Measurements from ENCODE around the gene TTC28. TPM values are rescaled to one million over a fixed set of nuclear protein-coding genes. Genes with fewer than 3 reads are reported as not detected.
A peak's percentile ranks its signal among the peaks of the same experiment; 100 is the strongest.

Gene TTC28
- total and polyA plus RNA-seq, 12 donors: 2.1 to 27.7 (median 20.4) TPM

- Histone ChIP-seq H3K27ac (peak overlapping the region in 5 of 10 donors; percentile 18 to 61 (median 46)), H3K4me1 (peaks cover 0 to 32% (median 7%) of the 10 kb centered on the region in 9 donors), H3K9me3 (no peaks in the 10 kb centered on the region), H3K27me3 (no peaks in the 10 kb centered on the region), H3K36me3 (no peaks in the 10 kb centered on the region), H3K4me3 (no peak overlapping the region)
- 78 to 82% methylated on average over 2 of the region's 2 CpGs for WGBS, 2 donors
- intact Hi-C loops (cut with DNase I): loop anchor here in 5 of 10 donors (5.0 to 10.0 kb wide), 5 partner anchors 156 to 786 kb away; no protein-coding TSS in a partner anchor
- no peak for ATAC-seq
- no peak for DNase-seq
- no peak for TF ChIP-seq CTCF (IDR thresholded peaks at IDR 0.05)
Observed at GRCh38 chr22:28048529-28048928, 631.1 kb downstream of the TTC28 start.

GRCh38 chr22:28047740-28048139 is 631.9 kb downstream of the TTC28 start:
- H3K4me3 ChIP-seq: no peak overlapping the region
- peak in 6 of 8 donors; percentile 3 to 44 (median 34) for ATAC-seq
- intact Hi-C loops (cut with DNase I): loop anchor here in 5 of 10 donors (5.0 to 10.0 kb wide), 5 partner anchors 157 to 787 kb away; no protein-coding TSS in a partner anchor
- peak overlapping the region in 6 of 10 donors; percentile 28 to 61 (median 52) for H3K27ac ChIP-seq
- no peak for DNase-seq
- H3K4me1 ChIP-seq: peaks cover 0 to 32% (median 8%) of the 10 kb centered on the region in 9 donors
- no peaks in the 10 kb centered on the region for H3K27me3 ChIP-seq
- no peak for TF ChIP-seq CTCF (IDR thresholded peaks at IDR 0.05)
- WGBS, 2 donors: 67 to 82% methylated on average over 1 of the region's 1 CpG
- H3K9me3 ChIP-seq: no peaks in the 10 kb centered on the region
- H3K36me3 ChIP-seq: no peaks in the 10 kb centered on the region

- TF ChIP-seq CTCF (IDR thresholded peaks at IDR 0.05): no peak
- H3K4me1 ChIP-seq: peaks cover 0 to 32% (median 8%) of the 10 kb centered on the region in 9 donors
- no peak overlapping the region for H3K27ac ChIP-seq
- H3K27me3 ChIP-seq: no peaks in the 10 kb centered on the region
- no peak for ATAC-seq
- intact Hi-C loops (cut with DNase I): loop anchor here in 5 of 10 donors (5.0 to 10.0 kb wide), 5 partner anchors 159 to 789 kb away; no protein-coding TSS in a partner anchor
- DNase-seq: no peak
- H3K4me3 ChIP-seq: no peak overlapping the region
- no peaks in the 10 kb centered on the region for H3K36me3 ChIP-seq
- H3K9me3 ChIP-seq: peaks cover 0 to 8% (median 0%) of the 10 kb centered on the region in 11 donors
Observed at GRCh38 chr22:28046100-28046499, 633.5 kb downstream of the TTC28 start.

- peaks cover 0 to 32% (median 8%) of the 10 kb centered on the region in 9 donors for H3K4me1 ChIP-seq
- intact Hi-C loops (cut with DNase I): loop anchor here in 5 of 10 donors (5.0 to 10.0 kb wide), 5 partner anchors 160 to 790 kb away; no protein-coding TSS in a partner anchor
Observed at GRCh38 chr22:28044546-28045173, 635.0 kb downstream of the TTC28 start.

More at GRCh38 chr22:28044546-28045173, 635.0 kb downstream of the TTC28 start:
- no peak overlapping the region for H3K27ac ChIP-seq
- H3K9me3 ChIP-seq: peaks cover 0 to 10% (median 0%) of the 10 kb centered on the region in 11 donors
- WGBS, 2 donors: 76 to 84% methylated on average over 7 of the region's 7 CpGs
- DNase-seq: no peak
- ATAC-seq: no peak
- H3K36me3 ChIP-seq: no peaks in the 10 kb centered on the region
- no peak for TF ChIP-seq CTCF (IDR thresholded peaks at IDR 0.05)
- no peak overlapping the region for H3K4me3 ChIP-seq
- H3K27me3 ChIP-seq: no peaks in the 10 kb centered on the region
